ENCODE measurements around the gene CCDC97. TPM values are rescaled to one million over a fixed set of nuclear protein-coding genes. Genes with fewer than 3 reads are reported as not detected.

CCDC97 gene
- total RNA-seq, 1 donor from 2014 or later = 36.7 TPM

DNA sequence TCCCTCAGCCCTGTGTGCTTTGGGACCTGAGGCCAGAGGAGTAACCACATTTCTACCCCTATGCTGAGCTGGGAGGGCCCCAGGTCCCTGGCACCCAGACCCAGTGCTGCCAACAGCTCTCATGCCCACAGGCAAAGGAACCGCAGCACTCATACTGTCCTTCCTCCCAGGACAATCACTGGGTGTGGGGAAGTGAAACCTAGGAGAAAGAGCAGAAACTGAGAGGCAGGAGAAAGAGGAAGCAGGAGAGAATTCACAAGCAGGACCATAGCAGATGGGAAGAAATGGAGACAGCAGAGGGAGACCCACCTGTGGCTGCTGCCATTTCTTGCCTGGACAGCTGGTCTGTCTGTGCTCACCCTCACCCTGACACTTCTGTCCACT lies 18.9 kb downstream of the CCDC97 start:
- TF ChIP-seq, protein P1, sequence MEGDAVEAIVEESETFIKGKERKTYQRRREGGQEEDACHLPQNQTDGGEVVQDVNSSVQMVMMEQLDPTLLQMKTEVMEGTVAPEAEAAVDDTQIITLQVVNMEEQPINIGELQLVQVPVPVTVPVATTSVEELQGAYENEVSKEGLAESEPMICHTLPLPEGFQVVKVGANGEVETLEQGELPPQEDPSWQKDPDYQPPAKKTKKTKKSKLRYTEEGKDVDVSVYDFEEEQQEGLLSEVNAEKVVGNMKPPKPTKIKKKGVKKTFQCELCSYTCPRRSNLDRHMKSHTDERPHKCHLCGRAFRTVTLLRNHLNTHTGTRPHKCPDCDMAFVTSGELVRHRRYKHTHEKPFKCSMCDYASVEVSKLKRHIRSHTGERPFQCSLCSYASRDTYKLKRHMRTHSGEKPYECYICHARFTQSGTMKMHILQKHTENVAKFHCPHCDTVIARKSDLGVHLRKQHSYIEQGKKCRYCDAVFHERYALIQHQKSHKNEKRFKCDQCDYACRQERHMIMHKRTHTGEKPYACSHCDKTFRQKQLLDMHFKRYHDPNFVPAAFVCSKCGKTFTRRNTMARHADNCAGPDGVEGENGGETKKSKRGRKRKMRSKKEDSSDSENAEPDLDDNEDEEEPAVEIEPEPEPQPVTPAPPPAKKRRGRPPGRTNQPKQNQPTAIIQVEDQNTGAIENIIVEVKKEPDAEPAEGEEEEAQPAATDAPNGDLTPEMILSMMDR (IDR thresholded peaks at IDR 0.05; ENCODE audit: partially characterized antibody, unreplicated experiment) = no peak
- H3K36me3 Mint-ChIP-seq (ENCODE audit: unreplicated experiment) = no peaks in the 10 kb centered on the region
- H3K27ac Mint-ChIP-seq (ENCODE audit: unreplicated experiment) = peak overlapping the region; percentile 91
- peak overlapping the region; percentile 27 for H3K4me3 Mint-ChIP-seq (ENCODE audit: unreplicated experiment)
- H3K27me3 Mint-ChIP-seq (ENCODE audit: unreplicated experiment) = peaks cover 28% of the 10 kb centered on the region
- DNase-seq = no peak
- H3K9me3 Mint-ChIP-seq (ENCODE audit: unreplicated experiment) = peaks cover 25% of the 10 kb centered on the region
- H3K4me1 Mint-ChIP-seq (ENCODE audit: low read depth, unreplicated experiment) = peaks cover 43% of the 10 kb centered on the region

DNA sequence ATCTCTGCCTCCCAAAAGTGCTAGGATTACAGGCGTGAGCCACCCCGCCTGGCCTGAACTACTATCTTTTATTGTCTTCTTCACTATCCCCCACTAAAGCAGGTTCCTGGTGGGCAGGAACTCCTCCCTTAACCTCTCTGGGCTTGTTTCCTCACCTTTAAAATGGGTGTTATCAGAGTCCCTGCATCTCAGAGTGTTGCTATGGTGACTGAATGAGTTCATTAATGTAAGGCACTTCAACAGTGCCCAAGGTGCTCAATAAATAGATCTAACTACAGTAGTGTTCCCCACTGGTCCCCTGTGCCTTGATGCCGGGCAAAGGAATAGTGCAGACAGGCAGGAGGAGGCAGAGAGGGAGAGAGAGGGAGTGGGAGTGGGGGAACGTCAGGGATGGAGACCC lies 20.5 kb downstream of the CCDC97 start:
- Mint-ChIP-seq H3K27ac (ENCODE audit: unreplicated experiment) (peak overlapping the region; percentile 74), H3K4me3 (ENCODE audit: unreplicated experiment) (peak overlapping the region; percentile 58), H3K36me3 (ENCODE audit: unreplicated experiment) (no peaks in the 10 kb centered on the region), H3K4me1 (ENCODE audit: low read depth, unreplicated experiment) (peaks cover 30% of the 10 kb centered on the region), H3K9me3 (ENCODE audit: unreplicated experiment) (peaks cover 16% of the 10 kb centered on the region), H3K27me3 (ENCODE audit: unreplicated experiment) (peaks cover 25% of the 10 kb centered on the region)
- TF ChIP-seq, protein P1 (IDR thresholded peaks at IDR 0.05; ENCODE audit: partially characterized antibody, unreplicated experiment) = no peak
- no peak for DNase-seq

- peaks cover 25% of the 10 kb centered on the region for H3K27me3 Mint-ChIP-seq (ENCODE audit: unreplicated experiment)
- H3K27ac Mint-ChIP-seq (ENCODE audit: unreplicated experiment) = peak overlapping the region; percentile 72
- no peaks in the 10 kb centered on the region for H3K36me3 Mint-ChIP-seq (ENCODE audit: unreplicated experiment)
- peaks cover 29% of the 10 kb centered on the region for H3K4me1 Mint-ChIP-seq (ENCODE audit: low read depth, unreplicated experiment)
- TF ChIP-seq, protein P1 (IDR thresholded peaks at IDR 0.05; ENCODE audit: partially characterized antibody, unreplicated experiment) = no peak
- H3K9me3 Mint-ChIP-seq (ENCODE audit: unreplicated experiment) = peaks cover 16% of the 10 kb centered on the region
- peak; percentile 51 for DNase-seq
- peak overlapping the region; percentile 70 for H3K4me3 Mint-ChIP-seq (ENCODE audit: unreplicated experiment)
Observed at GRCh38 chr19:41330946-41331678, 21.1 kb downstream of the CCDC97 start.

- peak overlapping the region; percentile 19 for H3K27ac Mint-ChIP-seq (ENCODE audit: unreplicated experiment)
- H3K4me3 Mint-ChIP-seq (ENCODE audit: unreplicated experiment) = peak overlapping the region; percentile 70
- peaks cover 22% of the 10 kb centered on the region for H3K4me1 Mint-ChIP-seq (ENCODE audit: low read depth, unreplicated experiment)
- DNase-seq = no peak
- TF ChIP-seq, protein P1 (IDR thresholded peaks at IDR 0.05; ENCODE audit: partially characterized antibody, unreplicated experiment) = no peak
- peaks cover 9% of the 10 kb centered on the region for H3K9me3 Mint-ChIP-seq (ENCODE audit: unreplicated experiment)
- peaks cover 18% of the 10 kb centered on the region for H3K27me3 Mint-ChIP-seq (ENCODE audit: unreplicated experiment)
- no peaks in the 10 kb centered on the region for H3K36me3 Mint-ChIP-seq (ENCODE audit: unreplicated experiment)
Observed at GRCh38 chr19:41332000-41332399, 22.0 kb downstream of the CCDC97 start.

DNA sequence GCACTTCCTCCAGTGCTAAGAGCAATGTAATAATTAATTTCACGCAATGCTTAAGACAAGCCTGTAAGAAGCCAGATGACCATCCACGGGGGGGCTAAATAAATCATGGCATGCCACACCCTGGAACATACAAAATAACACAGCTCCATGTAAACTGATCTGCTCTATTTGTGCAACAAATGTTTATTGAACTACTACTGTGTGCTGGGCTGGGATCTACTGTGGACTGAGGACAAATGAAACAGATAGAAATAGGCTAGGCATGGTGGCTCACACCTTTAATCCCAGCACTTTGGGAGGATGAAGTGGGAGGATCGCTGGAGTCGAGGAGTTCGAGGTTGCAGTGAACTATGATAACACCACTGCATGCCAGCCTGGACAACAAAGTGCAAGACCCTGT lies 22.5 kb downstream of the CCDC97 start:
- Mint-ChIP-seq H3K27ac (ENCODE audit: unreplicated experiment) (no peak overlapping the region), H3K4me1 (ENCODE audit: low read depth, unreplicated experiment) (peaks cover 20% of the 10 kb centered on the region), H3K36me3 (ENCODE audit: unreplicated experiment) (no peaks in the 10 kb centered on the region), H3K4me3 (ENCODE audit: unreplicated experiment) (no peak overlapping the region), H3K27me3 (ENCODE audit: unreplicated experiment) (peaks cover 16% of the 10 kb centered on the region), H3K9me3 (ENCODE audit: unreplicated experiment) (peaks cover 8% of the 10 kb centered on the region)
- TF ChIP-seq, protein P1 (IDR thresholded peaks at IDR 0.05; ENCODE audit: partially characterized antibody, unreplicated experiment) = no peak
- no peak for DNase-seq
